ENCODE measurements around the gene CDRT4.

DNA sequence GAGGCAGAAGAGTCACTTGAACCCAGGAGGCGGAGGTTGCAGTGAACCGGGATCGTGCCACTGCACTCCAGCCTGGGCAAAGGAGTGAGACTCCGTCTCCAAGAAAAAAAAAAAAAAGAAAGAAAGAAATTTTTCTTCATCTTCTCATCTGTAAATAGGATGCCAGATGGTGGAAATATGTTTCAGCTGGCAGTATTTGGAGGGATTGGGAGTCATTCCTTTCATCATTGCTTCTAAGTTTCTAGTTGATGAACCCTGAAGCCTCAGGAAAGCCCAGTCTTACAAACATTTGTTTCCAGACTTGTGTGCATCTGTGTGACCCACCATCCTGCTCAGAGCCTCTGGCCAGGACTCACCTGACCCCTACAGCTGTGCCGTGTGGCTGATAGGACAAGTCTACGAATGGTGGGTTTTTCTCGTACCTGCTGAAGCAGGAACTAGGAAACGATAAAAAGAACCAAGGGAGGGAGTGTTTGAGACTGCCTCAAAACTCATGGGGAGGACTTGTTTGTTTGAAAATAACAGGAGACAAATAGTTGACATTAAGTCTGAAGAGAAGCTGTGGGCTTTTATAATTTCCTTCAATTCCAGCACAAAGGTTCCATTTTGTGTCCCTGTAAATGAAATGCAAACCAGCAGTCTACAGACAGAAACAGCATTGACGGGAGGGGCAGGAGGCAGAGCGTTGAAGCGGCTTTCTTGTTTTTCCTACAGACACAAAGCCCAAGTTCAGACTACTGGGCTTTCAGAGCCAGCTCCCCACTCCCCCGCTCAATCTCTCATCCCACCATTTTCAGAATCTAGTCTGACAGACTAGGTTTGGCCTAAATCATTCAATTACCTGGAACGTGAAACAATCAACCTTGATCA, 24.9 kb downstream of the CDRT4 start:
- no peak for TF ChIP-seq POLR2A (IDR thresholded peaks at IDR 0.05)
- TF ChIP-seq, protein P1, sequence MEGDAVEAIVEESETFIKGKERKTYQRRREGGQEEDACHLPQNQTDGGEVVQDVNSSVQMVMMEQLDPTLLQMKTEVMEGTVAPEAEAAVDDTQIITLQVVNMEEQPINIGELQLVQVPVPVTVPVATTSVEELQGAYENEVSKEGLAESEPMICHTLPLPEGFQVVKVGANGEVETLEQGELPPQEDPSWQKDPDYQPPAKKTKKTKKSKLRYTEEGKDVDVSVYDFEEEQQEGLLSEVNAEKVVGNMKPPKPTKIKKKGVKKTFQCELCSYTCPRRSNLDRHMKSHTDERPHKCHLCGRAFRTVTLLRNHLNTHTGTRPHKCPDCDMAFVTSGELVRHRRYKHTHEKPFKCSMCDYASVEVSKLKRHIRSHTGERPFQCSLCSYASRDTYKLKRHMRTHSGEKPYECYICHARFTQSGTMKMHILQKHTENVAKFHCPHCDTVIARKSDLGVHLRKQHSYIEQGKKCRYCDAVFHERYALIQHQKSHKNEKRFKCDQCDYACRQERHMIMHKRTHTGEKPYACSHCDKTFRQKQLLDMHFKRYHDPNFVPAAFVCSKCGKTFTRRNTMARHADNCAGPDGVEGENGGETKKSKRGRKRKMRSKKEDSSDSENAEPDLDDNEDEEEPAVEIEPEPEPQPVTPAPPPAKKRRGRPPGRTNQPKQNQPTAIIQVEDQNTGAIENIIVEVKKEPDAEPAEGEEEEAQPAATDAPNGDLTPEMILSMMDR (IDR thresholded peaks at IDR 0.05) = no peak
